Tibial artery (tissue), 4 donors: ENCODE data around the gene MOSPD3.
A peak's percentile ranks its signal among the peaks of the same experiment; 100 is the strongest.
"Not testable (repeated sequence)": the region's sequence is repeated elsewhere in the genome, so short reads cannot be mapped to it uniquely, and the experiment has no call there.

Experiments
- DNase-seq, 2 donors: peaks; one replicate each; pipeline ENCODE4 v3.0.0-alpha.2; 2019
- H3K27ac ChIP-seq, 2 donors: fragments of 200-600 bp; sonication (generic) in 1 of 2; 1 replicate in 1 of 2; 2 replicates in 1 of 2; pipeline ENCODE4 v1.5.1; 2018 to 2019; ENCODE audit warnings: mild to moderate bottlenecking in 1 of 2
- H3K27me3 ChIP-seq, 2 donors: fragments of 200-600 bp; sonication (generic) in 1 of 2; one replicate each; pipeline versions ENCODE4 v1.5.1 to v1.6.0; 2016 to 2019
- H3K36me3 ChIP-seq, 3 donors: fragments of 200-600 bp; sonication (generic) in 2 of 3; one replicate each; pipeline ENCODE4 v1.5.1; 2016 to 2019; ENCODE audit warnings: mild to moderate bottlenecking in 2 of 3
- H3K4me1 ChIP-seq, 4 donors: fragments of 200-600 bp; sonication (generic) in 2 of 4; 1 replicate in 3 of 4; 2 replicates in 1 of 4; pipeline ENCODE4 v1.5.1; 2016 to 2019
- H3K4me3 ChIP-seq, 2 donors: fragments of 200-600 bp; sonication (generic) in 1 of 2; 1 replicate in 1 of 2; 2 replicates in 1 of 2; pipeline ENCODE4 v1.5.1; 2018 to 2019; ENCODE audit warnings: mild to moderate bottlenecking in 2 of 2
- H3K9me3 ChIP-seq, 3 donors: fragments of 200-600 bp; sonication (generic) in 1 of 3; one replicate each; pipeline ENCODE4 v1.5.1; 2016 to 2019
- intact Hi-C: fragments of 100-400 bp; cut with DNase I; formaldehyde crosslinking; loops from one replicate; pipeline ENCODE4 v1.15.0; 2023; ENCODE audit warnings: low total_unique reads
- TF ChIP-seq, protein P1 (sequence below), 2 experiments: fragments of 200-600 bp in 1 of 2; fragments of 450-650 bp in 1 of 2; IDR thresholded peaks; one replicate each; pipeline ENCODE4 v1.5.1; 2017 to 2019; ENCODE audit warnings: antibody characterized with exemption in 2 of 2, mild to moderate bottlenecking in 1 of 2, moderate library complexity in 1 of 2

Gene MOSPD3

DNA sequence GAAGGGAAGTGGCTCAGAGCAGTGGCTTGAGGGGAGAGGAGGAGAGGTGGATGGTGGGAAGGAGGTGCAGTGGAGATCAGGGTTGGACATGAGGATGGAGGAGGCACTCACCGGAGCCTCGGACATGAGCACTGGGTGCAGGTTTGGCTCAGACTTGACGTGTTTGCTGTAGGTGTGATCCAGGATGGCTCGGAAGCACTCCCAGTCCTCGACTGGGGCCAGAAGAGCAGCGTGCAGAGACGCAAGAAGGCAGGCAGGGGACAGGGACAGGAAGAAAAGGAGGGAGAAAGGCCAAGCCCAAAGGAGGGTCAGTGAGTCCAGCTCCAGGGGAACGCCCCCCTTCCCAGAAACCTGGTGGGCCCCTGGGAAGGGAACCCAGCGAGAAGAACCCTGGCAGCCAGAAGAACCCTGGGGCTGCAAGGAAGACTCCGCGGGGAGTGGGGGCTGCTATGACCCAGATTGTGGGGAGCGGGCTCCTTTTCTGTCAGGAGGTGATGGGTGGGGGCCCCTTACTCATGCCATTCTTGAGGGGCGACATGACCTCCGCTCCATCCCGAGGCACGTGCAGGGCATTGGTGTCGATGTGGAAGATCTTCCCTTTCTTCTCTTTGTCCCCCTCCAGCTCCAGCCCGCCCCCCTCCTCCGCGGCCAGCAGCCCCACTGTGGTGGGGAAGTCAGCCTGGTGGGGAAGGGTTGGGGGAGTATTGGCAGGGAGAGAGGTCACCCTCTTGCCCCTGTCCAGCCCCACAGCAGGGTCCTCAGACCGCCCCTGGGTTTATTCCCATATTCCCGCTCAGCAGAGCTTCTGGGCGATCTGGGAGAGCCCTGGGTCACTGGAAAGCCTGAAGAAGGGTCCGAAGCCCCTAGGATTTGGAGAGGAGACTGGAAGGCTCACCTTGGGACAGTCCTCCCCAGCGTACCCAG, 42.8 kb downstream of the MOSPD3 start:
- TF ChIP-seq, protein P1, sequence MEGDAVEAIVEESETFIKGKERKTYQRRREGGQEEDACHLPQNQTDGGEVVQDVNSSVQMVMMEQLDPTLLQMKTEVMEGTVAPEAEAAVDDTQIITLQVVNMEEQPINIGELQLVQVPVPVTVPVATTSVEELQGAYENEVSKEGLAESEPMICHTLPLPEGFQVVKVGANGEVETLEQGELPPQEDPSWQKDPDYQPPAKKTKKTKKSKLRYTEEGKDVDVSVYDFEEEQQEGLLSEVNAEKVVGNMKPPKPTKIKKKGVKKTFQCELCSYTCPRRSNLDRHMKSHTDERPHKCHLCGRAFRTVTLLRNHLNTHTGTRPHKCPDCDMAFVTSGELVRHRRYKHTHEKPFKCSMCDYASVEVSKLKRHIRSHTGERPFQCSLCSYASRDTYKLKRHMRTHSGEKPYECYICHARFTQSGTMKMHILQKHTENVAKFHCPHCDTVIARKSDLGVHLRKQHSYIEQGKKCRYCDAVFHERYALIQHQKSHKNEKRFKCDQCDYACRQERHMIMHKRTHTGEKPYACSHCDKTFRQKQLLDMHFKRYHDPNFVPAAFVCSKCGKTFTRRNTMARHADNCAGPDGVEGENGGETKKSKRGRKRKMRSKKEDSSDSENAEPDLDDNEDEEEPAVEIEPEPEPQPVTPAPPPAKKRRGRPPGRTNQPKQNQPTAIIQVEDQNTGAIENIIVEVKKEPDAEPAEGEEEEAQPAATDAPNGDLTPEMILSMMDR (IDR thresholded peaks at IDR 0.05): no peak
- Histone ChIP-seq H3K27ac (no peak overlapping the region), H3K27me3 (peaks cover 0 to 74% of the 10 kb centered on the region in 2 donors), H3K4me3 (no peak overlapping the region), H3K9me3 (no peaks in the 10 kb centered on the region), H3K36me3 (no peaks in the 10 kb centered on the region), H3K4me1 (peaks cover 0 to 6% (median 0%) of the 10 kb centered on the region in 4 donors)
- intact Hi-C loops: no loop called here
- DNase-seq: no peak

DNA sequence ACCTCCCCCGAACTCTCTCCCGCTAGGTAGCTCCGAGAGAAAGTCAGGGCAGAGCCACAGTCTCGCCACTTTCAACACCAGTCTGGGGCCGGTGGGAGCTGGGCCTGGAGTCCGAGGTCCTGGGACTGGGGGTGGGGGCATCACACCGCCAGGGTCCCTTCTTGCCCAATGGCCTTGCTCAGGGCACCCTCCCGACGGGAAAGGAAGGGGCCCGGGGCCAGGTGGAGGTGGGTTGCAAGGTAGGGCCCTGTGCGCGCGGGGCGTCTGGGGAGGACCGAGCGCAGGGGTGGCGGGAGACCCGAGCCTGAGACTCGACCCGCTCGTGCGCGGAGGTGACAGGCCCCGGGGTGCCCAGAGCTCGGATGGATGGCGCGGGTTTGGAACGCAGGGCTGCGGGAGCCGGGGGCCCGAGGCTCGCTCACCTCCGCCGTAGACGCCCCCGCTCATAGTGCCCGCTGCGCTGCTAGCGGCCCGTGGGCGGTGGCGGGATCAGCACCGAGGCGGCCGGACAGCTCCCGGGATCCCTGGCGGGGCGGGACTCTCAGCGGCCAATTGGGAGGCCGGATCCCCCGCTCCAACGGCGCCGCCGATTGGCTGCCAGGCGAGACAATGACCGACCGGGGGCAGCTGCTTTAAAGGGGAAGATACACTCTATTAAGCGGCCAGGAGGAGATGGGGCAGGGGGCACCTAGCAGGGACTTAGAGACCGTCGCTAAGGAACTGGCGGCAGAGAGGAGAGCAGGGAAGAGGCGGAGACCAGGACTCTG, 43.8 kb downstream of the MOSPD3 start, which contains the start of gene ACTL6B:
Gene ACTL6B, minus strand, starts transcription at position 541 of the 767 bp plus-strand sequence. Its CDS starts 94 bp downstream, at position 447.
- peak in 1 of 2 donors; percentile 31 for DNase-seq
- intact Hi-C loops: no loop called here
- H3K36me3 ChIP-seq: no peaks in the 10 kb centered on the region
- H3K4me1 ChIP-seq: peaks cover 0 to 6% (median 0%) of the 10 kb centered on the region in 4 donors
- TF ChIP-seq, protein P1 (IDR thresholded peaks at IDR 0.05): no peak
- no peaks in the 10 kb centered on the region for H3K9me3 ChIP-seq
- no peak within 1 kb of the TSS for H3K27ac ChIP-seq
- no peak within 1 kb of the TSS for H3K4me3 ChIP-seq
- H3K27me3 ChIP-seq: peaks cover 0 to 70% of the 10 kb centered on the region in 2 donors

DNA sequence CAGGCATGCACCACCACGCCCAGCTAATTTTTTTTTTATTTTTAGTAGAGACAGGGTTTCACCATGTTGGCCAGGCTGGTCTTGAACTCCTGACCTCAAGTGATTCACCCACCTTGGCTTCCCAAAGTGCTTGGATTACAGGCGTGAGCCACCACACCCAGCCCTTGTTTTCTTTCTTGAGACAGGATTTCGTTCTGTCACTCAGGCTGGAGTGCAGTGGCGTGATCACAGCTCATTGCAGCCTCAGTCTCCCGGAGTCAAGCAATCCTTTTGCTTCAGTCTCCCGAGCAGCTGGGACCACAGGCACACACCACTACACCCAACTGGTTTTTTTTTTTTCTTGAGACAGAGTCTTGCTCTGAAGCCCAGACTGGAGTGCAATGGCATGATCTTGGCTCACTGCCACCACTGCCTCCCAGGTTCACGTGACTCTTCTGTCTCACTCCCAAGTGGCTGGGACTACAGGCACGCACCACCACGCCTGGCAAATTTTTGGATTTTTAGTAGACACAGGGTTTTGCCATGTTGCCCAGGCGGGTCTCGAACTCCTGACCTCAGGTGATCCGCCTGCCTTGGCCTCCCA, 49.9 kb downstream of the MOSPD3 start:
- H3K4me3 ChIP-seq, DNase-seq, H3K36me3 ChIP-seq, H3K27ac ChIP-seq, H3K9me3 ChIP-seq, H3K4me1 ChIP-seq, intact Hi-C loops: not testable (repeated sequence)
- H3K27me3 ChIP-seq: peaks cover 0 to 24% of the 10 kb centered on the region in 2 donors
